T-helper 2 cell treated with Interferon-gamma antibody and Interleukin-4, amounts not matched to agents 100 ng/mL and 5 ng/mL, for 36 hours (primary cell): ENCODE measurements around the gene ANKMY2. TPM values are rescaled to one million over a fixed set of nuclear protein-coding genes. Genes with fewer than 3 reads are reported as not detected.
"Not testable (repeated sequence)": the region's sequence is repeated elsewhere in the genome, so short reads cannot be mapped to it uniquely, and the experiment has no call there.

Experiments
- intact Hi-C: fragments of 100-400 bp; cut with micrococcal nuclease; formaldehyde crosslinking; loops from one replicate; pipeline ENCODE4 v1.15.1; 2023
- total RNA-seq: library from RNA; stranded (reverse); gene quantifications from 2 replicates; pipeline ENCODE4 v1.2.3, GENCODE V29; 2022

Gene ANKMY2
- total RNA-seq, 1 donor from 2014 or later: 9.8 TPM

- intact Hi-C loops: not testable (repeated sequence)
Observed at GRCh38 chr7:16659854-16660497, 14.4 kb upstream of the ANKMY2 start.

DNA sequence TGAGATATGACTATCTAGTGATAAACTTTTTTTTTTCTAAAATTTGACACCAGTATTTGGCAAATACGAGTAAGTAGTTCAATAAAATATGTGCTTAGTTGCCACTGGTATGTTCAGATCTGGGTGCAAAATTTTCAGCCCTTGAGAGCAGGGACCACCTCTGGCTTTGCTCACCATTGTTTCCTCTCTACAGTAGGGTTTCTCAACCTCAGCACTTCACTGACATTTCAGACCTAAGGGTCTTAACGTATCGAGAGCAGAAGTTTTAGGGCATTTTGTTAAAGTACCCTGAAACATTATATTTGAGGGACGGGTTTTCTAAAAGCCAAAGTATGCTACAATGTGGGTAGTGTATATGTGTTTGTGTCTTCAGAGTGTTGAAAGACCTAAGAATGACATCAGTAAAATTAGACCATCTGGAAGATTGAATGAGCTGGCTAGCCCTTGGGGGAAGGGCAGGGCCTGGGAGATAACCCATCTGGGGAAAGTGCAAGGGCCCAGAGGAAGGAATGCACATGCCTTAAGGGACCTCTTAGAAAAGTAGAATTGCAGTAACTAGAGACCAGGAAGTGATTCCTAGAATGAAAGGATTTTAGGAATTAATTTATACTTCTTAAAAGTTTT is 12.2 kb upstream of the ANKMY2 start:
- intact Hi-C loops: no loop called here

GRCh38 chr7:16656141-16656540 is 10.6 kb upstream of the ANKMY2 start:
- intact Hi-C loops: no loop called here

GRCh38 chr7:16655394-16655793 is 9.8 kb upstream of the ANKMY2 start:
- intact Hi-C loops: no loop called here

- intact Hi-C loops: no loop called here
Observed at GRCh38 chr7:16652888-16653287, 7.3 kb upstream of the ANKMY2 start.

GRCh38 chr7:16652240-16652583 is 6.7 kb upstream of the ANKMY2 start:
- intact Hi-C loops: no loop called here

- intact Hi-C loops: no loop called here
Observed at GRCh38 chr7:16651396-16652239, 6.1 kb upstream of the ANKMY2 start.

DNA sequence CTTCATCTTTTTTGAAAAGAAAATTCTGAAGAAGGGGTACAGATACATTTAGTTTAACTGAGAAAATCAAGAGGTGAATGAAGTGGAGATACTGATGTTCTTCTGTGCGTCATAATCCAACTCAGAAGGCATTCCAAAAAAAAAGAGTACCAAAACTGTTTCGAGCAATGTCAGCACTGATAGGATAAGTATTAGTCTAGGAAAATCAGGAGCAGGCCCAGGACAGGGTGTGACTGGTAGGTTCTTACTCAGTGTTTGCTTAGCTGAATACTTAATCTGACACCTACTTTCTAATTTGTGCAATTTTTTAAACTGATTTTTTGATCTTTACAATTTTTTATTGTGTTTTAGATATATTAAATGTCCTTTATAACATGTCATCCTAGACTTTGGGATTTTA is 4.7 kb upstream of the ANKMY2 start:
- intact Hi-C loops: no loop called here

GRCh38 chr7:16649196-16649595 is 3.6 kb upstream of the ANKMY2 start:
- intact Hi-C loops: loop anchor here (5.0 to 10.0 kb wide), 3 partner anchors 273 to 646 kb away; partner anchors contain the start of gene AHR

- intact Hi-C loops: loop anchor here (5.0 to 10.0 kb wide), 3 partner anchors 274 to 646 kb away; partner anchors contain the start of gene AHR
Observed at GRCh38 chr7:16648551-16648950, 3.0 kb upstream of the ANKMY2 start.

DNA sequence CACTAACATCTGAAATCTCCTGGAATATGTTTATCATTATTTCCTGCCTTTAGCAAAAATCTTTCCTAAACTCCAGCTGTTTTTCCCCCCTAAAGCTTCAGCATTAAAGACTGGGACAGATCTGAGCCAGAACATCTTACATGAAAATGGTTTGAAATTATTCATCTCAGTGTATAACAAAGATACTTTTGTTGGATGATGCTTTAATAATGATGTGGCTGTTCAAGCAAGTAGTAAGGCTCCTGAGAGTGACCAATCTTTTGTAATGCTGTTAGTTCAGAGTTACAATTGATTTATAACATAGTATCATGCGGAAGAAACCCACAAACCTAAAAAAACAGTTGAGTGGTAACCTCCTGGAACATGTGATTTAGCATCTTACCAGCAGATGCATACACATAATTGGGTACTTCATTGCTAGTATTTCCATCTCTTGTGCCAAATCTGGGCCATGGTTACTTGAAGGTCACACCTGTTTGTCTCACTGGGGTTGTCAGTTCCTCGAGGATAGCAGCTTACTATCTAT is 1.9 kb upstream of the ANKMY2 start:
- intact Hi-C loops: loop anchor here (5.0 to 10.0 kb wide), 3 partner anchors 275 to 647 kb away; partner anchors contain the start of gene AHR

- intact Hi-C loops: loop anchor here (1.0 to 10.0 kb wide), 4 partner anchors 107 to 648 kb away; partner anchors contain the start of genes AHR and TSPAN13
Observed at GRCh38 chr7:16646472-16647072, 1.0 kb upstream of the ANKMY2 start.

GRCh38 chr7:16644636-16645592 is 640 bp downstream of the ANKMY2 start:
- intact Hi-C loops: loop anchor here (1.0 to 10.0 kb wide), 7 partner anchors 24 to 1295 kb away; partner anchors contain the start of genes AHR and SNX13

- intact Hi-C loops: loop anchor here (2.0 to 10.0 kb wide), 2 partner anchors 23 to 651 kb away; partner anchors contain the start of gene AHR
Observed at GRCh38 chr7:16644157-16644556, 1.4 kb downstream of the ANKMY2 start.

DNA sequence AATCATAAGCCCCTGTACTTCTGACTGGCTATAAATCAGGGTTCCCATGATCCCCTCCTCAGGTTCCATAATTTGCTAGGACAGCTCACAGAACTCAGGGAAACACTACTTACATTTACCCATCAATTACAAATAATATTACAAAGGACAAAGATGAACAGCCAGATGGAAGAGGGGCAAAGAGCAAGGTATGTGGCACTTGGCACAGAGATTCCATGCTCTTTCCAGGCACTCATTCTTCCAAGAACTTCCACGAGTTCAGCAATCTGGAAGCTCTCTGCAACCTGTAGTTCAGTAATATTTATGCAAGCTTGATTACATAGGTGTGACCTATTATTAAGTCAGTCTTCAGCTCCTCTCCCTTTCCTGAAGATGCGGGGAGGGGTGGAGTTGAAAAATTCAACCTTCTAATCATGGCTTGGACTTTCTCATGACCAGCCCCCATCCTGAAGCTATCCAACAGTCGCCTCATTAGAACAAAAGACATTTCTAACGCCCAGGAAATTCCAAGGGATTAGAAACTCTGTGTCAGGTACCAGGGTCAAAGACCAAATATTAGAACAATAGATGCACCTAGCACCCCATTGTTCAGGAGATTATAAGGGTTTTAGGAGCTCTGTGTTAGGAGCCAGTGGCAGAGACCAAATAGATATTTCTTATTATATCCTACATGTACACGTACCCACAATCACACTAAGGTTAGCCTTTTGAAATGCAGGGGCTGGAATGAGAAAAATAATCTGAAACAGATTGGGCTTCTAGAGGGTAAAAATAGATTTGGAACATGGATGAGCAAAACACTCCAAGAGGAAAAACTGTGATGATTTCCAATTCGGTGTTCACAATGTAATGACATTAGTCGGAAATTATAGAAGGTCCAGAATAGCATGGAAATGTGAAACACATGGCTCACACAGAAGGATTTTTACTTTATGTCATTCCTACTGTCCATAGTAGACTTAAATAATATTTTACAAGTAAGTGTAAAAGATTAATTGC is 7.0 kb downstream of the ANKMY2 start:
- intact Hi-C loops: no loop called here

- intact Hi-C loops: no loop called here
Observed at GRCh38 chr7:16637379-16637778, 8.2 kb downstream of the ANKMY2 start.

DNA sequence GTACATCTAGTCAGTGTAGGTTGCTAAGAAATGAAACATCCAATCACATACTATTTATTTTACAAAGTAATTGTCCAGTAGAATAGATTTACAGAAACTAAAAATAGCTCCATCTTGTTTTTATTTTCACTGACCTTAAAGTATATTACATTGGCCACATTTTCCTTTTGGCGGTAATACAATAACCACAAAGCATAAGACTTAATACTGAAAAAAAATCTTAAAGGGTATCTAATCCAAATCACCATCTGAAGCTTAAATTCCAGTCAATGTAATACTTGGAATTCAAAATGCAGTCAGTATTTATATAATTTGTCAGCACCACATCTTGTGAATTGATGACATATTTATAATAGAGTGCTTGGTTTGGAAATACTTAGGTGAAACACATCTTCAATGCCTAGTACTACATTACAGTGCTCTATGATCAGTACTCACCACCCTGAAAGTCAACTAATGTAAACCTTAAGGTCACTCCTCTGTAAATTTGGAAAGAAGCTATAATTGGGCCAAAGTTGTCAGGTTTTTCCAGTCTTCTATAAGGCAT is 8.9 kb downstream of the ANKMY2 start:
- intact Hi-C loops: no loop called here

DNA sequence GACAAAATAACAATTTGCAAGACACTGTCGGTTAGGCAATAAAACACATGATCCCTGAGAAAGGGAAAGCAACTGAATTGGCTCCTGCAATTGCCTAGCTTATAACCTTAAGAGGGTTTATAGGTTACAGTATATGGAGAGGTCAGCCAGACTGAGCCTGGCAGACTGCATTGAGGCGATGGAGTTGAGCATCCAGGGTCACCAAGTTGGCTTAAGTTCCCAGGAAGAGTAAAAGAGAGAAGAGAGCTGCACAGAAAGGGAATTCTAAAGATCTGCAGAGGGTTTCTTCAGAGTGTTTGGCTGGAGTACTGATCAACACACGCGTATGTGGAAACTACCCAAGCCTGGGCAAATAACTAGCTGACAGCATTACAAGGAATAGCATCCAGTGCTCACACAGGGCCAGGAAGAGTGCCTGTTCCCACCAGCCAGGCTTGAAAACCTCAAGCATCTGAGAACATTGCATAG is 11.2 kb downstream of the ANKMY2 start:
- intact Hi-C loops: no loop called here
